Neural cell (in vitro differentiated cells): ENCODE measurements around the gene ATG9B. TPM values are rescaled to one million over a fixed set of nuclear protein-coding genes. Genes with fewer than 3 reads are reported as not detected.

Experiments
- H2AFZ ChIP-seq: fragments of 200-600, 300-800 bp; sonication (generic), shearing (Covaris generic); 2 replicates; pipeline ENCODE4 v1.6.0; 2014; ENCODE audit warnings: low read depth, mild to moderate bottlenecking, antibody characterized with exemption, low read length, moderate library complexity
- H3F3A ChIP-seq: fragments of 200-600 bp; shearing (Covaris generic); 2 replicates; pipeline ENCODE4 v1.6.1; 2016; ENCODE audit warnings: mild to moderate bottlenecking, moderate library complexity, mixed read lengths, antibody characterized with exemption, low read length; ENCODE audit not compliant: insufficient read depth, poor library complexity, severe bottlenecking
- H3K27ac ChIP-seq: fragments of 200-600, 300-800 bp; sonication (generic), shearing (Covaris generic); 2 replicates; pipeline ENCODE4 v1.5.1; 2014; ENCODE audit warnings: mild to moderate bottlenecking, low read length, moderate library complexity
- H3K27me3 ChIP-seq: fragments of 300-800, 200-600 bp; sonication (generic), shearing (Covaris generic); 2 replicates; pipeline ENCODE4 v1.6.0; 2014; ENCODE audit warnings: mild to moderate bottlenecking, low read depth, low read length, moderate library complexity; ENCODE audit not compliant: insufficient read depth
- H3K36me3 ChIP-seq: fragments of 300-800, 200-600 bp; sonication (generic), shearing (Covaris generic); 2 replicates; pipeline ENCODE4 v1.5.1; 2014; ENCODE audit warnings: mild to moderate bottlenecking, antibody characterized with exemption, low read length, moderate library complexity; ENCODE audit not compliant: insufficient read depth
- H3K4me2 ChIP-seq: fragments of 300-800, 200-600 bp; sonication (generic), shearing (Covaris generic); 2 replicates; pipeline ENCODE4 v1.6.0; 2014; ENCODE audit warnings: mild to moderate bottlenecking, low read length
- H3K4me3 ChIP-seq: fragments of 300-800, 200-600 bp; sonication (generic), shearing (Covaris generic); 2 replicates; pipeline ENCODE4 v1.5.1; 2014; ENCODE audit warnings: mild to moderate bottlenecking, low read length, moderate library complexity
- H3K79me2 ChIP-seq: fragments of 200-600 bp; shearing (Covaris generic); replicated peaks from 2 replicates; pipeline ENCODE4 v1.6.0; 2014; ENCODE audit warnings: mild to moderate bottlenecking, low read length, moderate library complexity; ENCODE audit not compliant: insufficient read depth
- H3K9ac ChIP-seq: fragments of 300-800, 200-600 bp; sonication (generic), shearing (Covaris generic); 2 replicates; pipeline ENCODE4 v1.6.1; 2016; ENCODE audit warnings: mild to moderate bottlenecking, low read length, mixed read lengths
- H3K9me2 ChIP-seq: fragments of 200-600 bp; shearing (Covaris generic); 2 replicates; pipeline ENCODE4 v1.6.1; 2016; ENCODE audit warnings: mild to moderate bottlenecking, low read length, mixed read lengths; ENCODE audit not compliant: insufficient read depth
- H3K9me3 ChIP-seq: fragments of 200-600, 300-800 bp; sonication (generic), shearing (Covaris generic); 2 replicates; pipeline ENCODE4 v1.6.1; 2016; ENCODE audit warnings: mild to moderate bottlenecking, mixed run types, low read length, moderate library complexity, mixed read lengths
- H4K20me1 ChIP-seq: fragments of 200-600 bp; shearing (Covaris generic); 2 replicates; pipeline ENCODE4 v1.6.1; 2016; ENCODE audit warnings: mild to moderate bottlenecking, mixed run types; ENCODE audit not compliant: insufficient read depth
- EP300 ChIP-seq: fragments of 450-650 bp; conservative IDR thresholded peaks from 2 replicates; pipeline ENCODE4 v1.6.1; 2014; ENCODE audit warnings: antibody characterized with exemption, mild to moderate bottlenecking, moderate library complexity; ENCODE audit not compliant: poor library complexity, severe bottlenecking
- EZH2 ChIP-seq: fragments of 200-600, 300-800 bp; shearing (Covaris generic), sonication (generic); IDR thresholded peaks from 2 replicates; pipeline ENCODE4 v1.6.1; 2014; ENCODE audit warnings: antibody characterized with exemption, low read length, borderline replicate concordance, mild to moderate bottlenecking; ENCODE audit not compliant: insufficient read depth, poor library complexity, severe bottlenecking
- MXI1 ChIP-seq: fragments of 450-650 bp; conservative IDR thresholded peaks from 2 replicates; pipeline ENCODE4 v1.6.1; 2014; ENCODE audit warnings: antibody characterized with exemption, mild to moderate bottlenecking; ENCODE audit not compliant: poor library complexity, severe bottlenecking
- POLR2AphosphoS5 ChIP-seq: IDR thresholded peaks from 2 replicates; pipeline ENCODE4 v1.6.1; 2012
- RAD21 ChIP-seq: fragments of 450-650 bp; conservative IDR thresholded peaks from 2 replicates; pipeline ENCODE4 v1.6.1; 2014; ENCODE audit warnings: antibody characterized with exemption, mild to moderate bottlenecking, moderate library complexity
- SMC3 ChIP-seq: fragments of 450-650 bp; conservative IDR thresholded peaks from 2 replicates; pipeline ENCODE4 v1.6.1; 2014; ENCODE audit warnings: antibody characterized with exemption, mild to moderate bottlenecking, moderate library complexity; ENCODE audit not compliant: poor library complexity
- TAF1 ChIP-seq: IDR thresholded peaks from 2 replicates; pipeline ENCODE4 v1.6.1; 2012; ENCODE audit warnings: low read depth
- polyA plus RNA-seq: library from polyadenylated mRNA; depleted of rRNA; stranded (reverse); fragments of >200 nt; gene quantifications from 2 replicates; pipeline ENCODE4 v1.2.3, GENCODE V29; 2014
- TF ChIP-seq, protein P1 (sequence below): fragments of 450-650 bp; IDR thresholded peaks from 2 replicates; pipeline ENCODE4 v1.5.1; 2014; ENCODE audit warnings: antibody characterized with exemption, mild to moderate bottlenecking, moderate library complexity; ENCODE audit not compliant: poor library complexity, severe bottlenecking
- TF ChIP-seq, protein P2 (sequence below): IDR thresholded peaks from 2 replicates; pipeline ENCODE4 v1.6.1; 2012; ENCODE audit warnings: borderline replicate concordance

ATG9B gene
- polyA plus RNA-seq, 1 donor from 2014 or later = 1.4 TPM

DNA sequence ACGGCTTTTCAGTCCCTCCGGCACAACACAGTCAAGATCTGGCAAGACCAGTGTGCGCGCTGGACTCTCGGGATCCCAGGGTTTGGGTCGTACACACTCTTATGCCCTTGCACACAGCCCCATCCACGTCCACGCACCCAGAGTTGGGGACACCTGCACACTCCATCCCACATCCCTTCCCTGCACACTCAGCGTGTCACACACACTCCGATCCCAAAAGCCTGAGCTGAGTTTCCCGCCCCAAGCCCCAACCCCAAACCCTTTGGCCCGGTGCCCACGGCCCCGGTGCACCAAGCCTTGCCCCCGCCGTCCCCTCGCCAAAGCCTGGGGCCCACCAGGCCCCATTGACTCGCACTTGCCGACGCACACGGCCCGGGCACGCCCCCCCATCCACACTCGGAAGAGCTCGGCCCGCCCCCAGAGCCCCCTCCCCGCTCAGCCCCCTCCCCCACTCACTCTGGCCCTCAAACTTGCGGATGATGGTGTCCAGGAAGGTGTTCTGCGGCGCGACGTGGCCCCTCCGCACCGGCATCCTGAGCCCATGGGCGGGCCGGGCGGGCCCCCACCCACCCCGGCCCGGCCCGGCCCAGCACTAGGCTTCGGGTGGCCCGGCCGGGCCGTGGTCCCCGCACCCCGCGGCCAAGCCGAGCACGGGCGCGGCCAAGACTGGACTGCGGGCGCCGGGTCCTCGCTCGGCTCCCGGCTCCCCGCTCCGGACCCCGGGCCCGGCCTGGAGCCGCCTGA is 46.7 kb downstream of the ATG9B start:
- no peaks in the 10 kb centered on the region for H3K9me2 ChIP-seq
- no peaks in the 10 kb centered on the region for H3K27me3 ChIP-seq
- H3K79me2 ChIP-seq = peaks cover 37% of the 10 kb centered on the region
- H3K4me3 ChIP-seq = peak overlapping the region; percentile 72
- no peaks in the 10 kb centered on the region for H3K9me3 ChIP-seq
- no peak overlapping the region for H2AFZ ChIP-seq
- no peaks in the 10 kb centered on the region for H3K36me3 ChIP-seq
- TF ChIP-seq EP300 = no peak
- peak; percentile 29 for TF ChIP-seq POLR2AphosphoS5
- no peak for TF ChIP-seq RAD21
- peak; percentile 36 for TF ChIP-seq MXI1
- TF ChIP-seq TAF1 = no peak
- H3K27ac ChIP-seq = peak overlapping the region; percentile 57
- no peaks in the 10 kb centered on the region for H4K20me1 ChIP-seq
- peak overlapping the region; percentile 74 for H3K9ac ChIP-seq
- peaks cover 7% of the 10 kb centered on the region for H3F3A ChIP-seq
- peak overlapping the region; percentile 93 for H3K4me2 ChIP-seq

DNA sequence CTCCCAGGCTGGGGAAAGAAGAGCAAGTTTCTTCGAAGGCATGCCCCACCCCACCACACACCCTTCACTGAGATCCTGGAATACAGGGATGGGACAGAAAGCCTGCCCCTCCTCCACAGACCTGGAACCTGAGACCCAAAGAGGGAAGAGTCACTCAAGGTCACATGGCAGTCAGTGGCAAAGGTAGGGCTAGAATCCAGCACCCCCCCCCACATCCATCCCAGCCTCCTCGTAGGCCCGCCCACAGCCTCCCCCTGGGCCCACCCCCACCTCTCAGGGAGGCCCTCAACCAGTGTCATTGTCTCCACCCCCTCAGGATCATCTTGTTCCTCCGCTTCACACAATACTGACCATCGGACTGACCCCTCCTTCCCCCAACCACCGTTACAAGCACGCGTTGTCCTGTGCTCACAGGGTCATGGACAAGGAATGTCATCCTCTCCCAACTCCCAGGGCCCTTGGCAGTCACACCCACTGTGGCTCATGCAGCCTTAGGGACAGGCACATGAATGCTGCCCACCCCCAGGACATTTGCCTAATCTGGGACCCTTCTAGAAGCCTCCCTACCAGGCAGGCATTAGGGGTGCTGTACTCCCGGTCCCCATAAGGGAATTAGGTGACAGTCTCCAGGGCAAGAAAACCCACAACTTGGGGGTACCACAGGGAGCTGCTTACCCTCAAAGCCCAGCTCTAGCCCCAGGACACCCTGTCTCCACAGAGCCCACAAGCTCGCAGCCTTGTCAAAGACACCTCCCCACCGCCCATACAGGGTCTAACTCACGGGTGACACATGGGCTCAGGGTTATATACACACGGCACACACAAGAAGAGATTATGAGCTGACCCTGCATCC is 47.5 kb downstream of the ATG9B start:
- Histone ChIP-seq H3K27me3 (no peaks in the 10 kb centered on the region), H3K36me3 (no peaks in the 10 kb centered on the region), H3F3A (peaks cover 7% of the 10 kb centered on the region), H3K9ac (peak overlapping the region; percentile 74), H3K79me2 (peaks cover 45% of the 10 kb centered on the region), H2AFZ (no peak overlapping the region), H3K9me2 (no peaks in the 10 kb centered on the region), H3K4me2 (peak overlapping the region; percentile 93), H3K4me3 (peak overlapping the region; percentile 72), H3K27ac (peak overlapping the region; percentile 57), H4K20me1 (no peaks in the 10 kb centered on the region), H3K9me3 (no peaks in the 10 kb centered on the region)
- TF ChIP-seq EP300 (no peak), EZH2 (no peak), TAF1 (no peak), RAD21 (no peak), SMC3 (no peak), MXI1 (peak; percentile 44)
- TF ChIP-seq, protein P1, sequence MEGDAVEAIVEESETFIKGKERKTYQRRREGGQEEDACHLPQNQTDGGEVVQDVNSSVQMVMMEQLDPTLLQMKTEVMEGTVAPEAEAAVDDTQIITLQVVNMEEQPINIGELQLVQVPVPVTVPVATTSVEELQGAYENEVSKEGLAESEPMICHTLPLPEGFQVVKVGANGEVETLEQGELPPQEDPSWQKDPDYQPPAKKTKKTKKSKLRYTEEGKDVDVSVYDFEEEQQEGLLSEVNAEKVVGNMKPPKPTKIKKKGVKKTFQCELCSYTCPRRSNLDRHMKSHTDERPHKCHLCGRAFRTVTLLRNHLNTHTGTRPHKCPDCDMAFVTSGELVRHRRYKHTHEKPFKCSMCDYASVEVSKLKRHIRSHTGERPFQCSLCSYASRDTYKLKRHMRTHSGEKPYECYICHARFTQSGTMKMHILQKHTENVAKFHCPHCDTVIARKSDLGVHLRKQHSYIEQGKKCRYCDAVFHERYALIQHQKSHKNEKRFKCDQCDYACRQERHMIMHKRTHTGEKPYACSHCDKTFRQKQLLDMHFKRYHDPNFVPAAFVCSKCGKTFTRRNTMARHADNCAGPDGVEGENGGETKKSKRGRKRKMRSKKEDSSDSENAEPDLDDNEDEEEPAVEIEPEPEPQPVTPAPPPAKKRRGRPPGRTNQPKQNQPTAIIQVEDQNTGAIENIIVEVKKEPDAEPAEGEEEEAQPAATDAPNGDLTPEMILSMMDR = no peak
- TF ChIP-seq, protein P2, sequence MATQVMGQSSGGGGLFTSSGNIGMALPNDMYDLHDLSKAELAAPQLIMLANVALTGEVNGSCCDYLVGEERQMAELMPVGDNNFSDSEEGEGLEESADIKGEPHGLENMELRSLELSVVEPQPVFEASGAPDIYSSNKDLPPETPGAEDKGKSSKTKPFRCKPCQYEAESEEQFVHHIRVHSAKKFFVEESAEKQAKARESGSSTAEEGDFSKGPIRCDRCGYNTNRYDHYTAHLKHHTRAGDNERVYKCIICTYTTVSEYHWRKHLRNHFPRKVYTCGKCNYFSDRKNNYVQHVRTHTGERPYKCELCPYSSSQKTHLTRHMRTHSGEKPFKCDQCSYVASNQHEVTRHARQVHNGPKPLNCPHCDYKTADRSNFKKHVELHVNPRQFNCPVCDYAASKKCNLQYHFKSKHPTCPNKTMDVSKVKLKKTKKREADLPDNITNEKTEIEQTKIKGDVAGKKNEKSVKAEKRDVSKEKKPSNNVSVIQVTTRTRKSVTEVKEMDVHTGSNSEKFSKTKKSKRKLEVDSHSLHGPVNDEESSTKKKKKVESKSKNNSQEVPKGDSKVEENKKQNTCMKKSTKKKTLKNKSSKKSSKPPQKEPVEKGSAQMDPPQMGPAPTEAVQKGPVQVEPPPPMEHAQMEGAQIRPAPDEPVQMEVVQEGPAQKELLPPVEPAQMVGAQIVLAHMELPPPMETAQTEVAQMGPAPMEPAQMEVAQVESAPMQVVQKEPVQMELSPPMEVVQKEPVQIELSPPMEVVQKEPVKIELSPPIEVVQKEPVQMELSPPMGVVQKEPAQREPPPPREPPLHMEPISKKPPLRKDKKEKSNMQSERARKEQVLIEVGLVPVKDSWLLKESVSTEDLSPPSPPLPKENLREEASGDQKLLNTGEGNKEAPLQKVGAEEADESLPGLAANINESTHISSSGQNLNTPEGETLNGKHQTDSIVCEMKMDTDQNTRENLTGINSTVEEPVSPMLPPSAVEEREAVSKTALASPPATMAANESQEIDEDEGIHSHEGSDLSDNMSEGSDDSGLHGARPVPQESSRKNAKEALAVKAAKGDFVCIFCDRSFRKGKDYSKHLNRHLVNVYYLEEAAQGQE = no peak
